Panc1 (cell line): ENCODE results near the gene RSPRY1.

Experiments used
- CTCF ChIP-seq: fragments of 450-650 bp; IDR thresholded peaks from 2 replicates; pipeline ENCODE4 v1.5.1; 2017; ENCODE audit warnings: mild to moderate bottlenecking
- POLR2AphosphoS5 ChIP-seq: IDR thresholded peaks from 2 replicates; pipeline ENCODE4 v1.6.1; 2012; ENCODE audit warnings: mild to moderate bottlenecking, low read depth, low read length, moderate library complexity

DNA sequence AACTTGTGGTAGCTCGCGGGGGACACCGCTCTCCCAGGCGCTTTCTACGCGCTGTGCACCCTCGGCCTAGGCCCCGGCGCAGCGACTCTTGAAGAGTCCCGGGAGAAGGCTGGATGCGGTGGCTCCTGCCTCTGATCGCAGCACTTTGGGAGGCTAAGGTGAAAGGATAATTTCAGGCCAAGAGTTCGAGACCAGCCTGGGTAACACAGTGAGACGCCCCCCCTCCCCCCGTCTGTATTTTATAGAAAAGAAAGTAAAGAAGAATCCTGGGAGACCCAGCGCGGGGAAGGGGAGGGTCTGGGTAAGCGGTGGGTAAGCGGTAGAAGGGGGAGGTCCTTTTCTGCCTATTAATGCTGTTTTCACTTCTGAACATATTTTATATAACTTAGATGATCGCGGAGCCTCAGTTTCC lies 98.8 kb downstream of the RSPRY1 start:
- no peak for TF ChIP-seq CTCF
- TF ChIP-seq POLR2AphosphoS5 = no peak
